HG03575 (cell line): Measurements from ENCODE around the gene KIT.

Source experiments
- ATAC-seq: cut with Tn5 transposase; IDR thresholded peaks from one replicate; pipeline ENCODE4 v1.9.1; 2021; ENCODE audit not compliant: unreplicated experiment, insufficient number of reproducible peaks, low FRiP score; ENCODE audit errors: extremely low read depth

The KIT gene

DNA sequence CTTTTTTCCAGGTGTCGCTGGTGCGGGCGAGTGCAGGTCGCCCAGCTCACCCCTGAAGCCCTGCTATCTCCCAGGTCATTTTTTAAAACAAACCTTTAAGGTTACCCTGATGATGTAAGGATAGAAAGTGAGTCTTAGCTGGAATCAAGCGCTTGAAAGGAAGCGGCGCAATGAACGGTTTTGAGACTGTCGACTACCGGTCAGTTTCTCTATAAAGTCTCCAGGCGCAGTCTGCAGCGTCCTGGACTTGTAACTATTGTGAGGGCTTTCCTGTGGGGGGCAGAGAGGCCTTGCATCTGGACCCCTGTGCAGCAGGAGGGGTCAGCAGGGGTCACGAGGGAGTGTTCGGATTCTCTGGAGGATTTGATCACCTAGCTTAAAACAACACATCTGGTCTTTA is 1.6 kb downstream of the KIT start:
- ATAC-seq: no peak

DNA sequence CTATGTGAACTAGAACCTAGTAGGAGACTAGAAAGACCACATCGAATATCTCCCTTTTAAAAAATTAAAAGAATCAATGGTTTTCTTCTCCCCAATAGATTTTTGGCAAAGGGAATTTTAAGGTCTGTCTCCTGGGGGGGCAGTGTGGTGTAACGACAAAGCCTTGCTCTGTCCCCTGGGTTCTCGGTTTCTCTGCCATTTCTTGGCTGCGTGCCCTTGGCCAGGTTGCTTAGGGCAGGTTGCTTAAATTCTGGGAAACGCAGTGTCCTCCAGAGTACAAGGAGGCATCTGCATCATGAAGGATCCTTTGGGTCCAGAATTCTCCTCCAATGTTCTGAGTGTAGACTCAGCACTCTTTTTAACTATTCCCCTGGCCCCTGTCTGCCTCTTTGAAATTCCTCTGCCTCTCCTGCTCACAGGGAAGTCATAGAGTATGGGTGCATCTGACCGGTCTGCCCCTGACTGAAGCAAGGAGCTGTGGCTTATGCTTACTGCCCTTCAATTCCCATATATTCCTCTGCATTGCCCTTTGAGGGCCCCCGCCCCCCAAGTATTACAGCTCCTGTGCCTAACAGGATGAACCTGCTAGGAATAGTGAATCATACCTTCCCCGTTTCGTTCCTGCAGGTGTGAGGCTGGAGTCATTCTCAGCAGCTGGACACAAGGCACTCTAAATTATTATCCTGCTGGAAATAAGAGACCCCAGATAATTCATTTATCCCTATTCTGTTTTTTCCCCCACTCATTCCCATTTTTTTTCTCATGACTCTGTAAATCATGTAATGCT is 2.2 kb downstream of the KIT start:
- no peak for ATAC-seq

DNA sequence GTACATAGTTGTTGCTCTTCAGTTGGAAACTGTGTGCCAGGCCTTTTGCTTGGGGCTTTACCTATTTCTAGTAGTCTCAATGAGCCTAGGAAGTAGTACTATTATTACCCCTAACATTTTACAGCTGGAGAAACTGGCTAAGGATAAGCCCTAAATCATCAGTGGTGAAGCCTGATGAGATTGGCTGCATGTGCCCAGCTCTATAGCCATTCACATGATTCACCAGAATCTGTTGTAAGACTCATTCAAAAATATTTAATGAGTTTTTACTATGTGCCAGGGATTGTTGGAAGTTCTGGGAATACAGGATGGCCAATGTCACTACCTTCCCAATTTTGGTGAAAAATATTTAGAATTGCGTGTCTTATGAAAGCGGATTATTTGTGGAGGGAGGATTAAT is 2.8 kb downstream of the KIT start:
- ATAC-seq: no peak

DNA sequence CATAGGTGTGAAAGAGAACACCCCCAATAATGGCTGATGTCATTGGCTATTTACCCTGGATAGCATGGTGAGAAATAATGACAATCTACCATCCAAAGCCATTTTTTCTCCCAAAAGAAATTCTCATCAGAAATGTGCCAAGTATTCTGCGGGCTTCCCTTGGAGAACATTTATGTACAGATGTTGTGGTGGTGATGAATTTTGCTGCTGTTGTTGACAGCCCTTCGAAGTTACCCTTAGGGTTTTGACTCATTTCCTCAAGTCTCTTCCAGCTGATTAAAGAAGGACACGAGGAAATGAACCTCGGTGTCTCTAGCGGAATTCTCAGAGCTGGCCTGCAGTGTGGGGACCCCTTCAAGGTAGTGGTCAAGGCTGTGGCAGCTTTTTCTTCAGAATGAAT is 3.4 kb downstream of the KIT start:
- ATAC-seq: no peak

DNA sequence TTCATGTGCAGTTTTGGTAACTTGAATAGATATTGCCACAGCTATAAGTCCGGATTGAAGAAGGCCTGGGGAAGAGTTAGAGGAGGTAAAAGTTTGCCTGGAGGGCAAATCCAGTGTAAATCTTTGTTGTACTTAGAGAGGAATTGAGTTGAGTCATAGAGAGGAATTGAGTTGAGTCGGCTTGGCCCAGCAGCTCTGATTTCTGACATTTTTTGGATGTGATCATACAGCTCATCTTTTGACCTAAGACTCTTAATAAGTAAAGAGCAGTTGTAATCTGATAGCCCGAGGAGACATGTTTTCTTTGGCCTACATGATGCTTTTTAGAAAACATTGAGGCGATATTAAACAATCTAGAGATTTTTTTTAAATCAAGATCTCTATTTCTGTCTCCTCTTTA is 3.9 kb downstream of the KIT start:
- no peak for ATAC-seq

DNA sequence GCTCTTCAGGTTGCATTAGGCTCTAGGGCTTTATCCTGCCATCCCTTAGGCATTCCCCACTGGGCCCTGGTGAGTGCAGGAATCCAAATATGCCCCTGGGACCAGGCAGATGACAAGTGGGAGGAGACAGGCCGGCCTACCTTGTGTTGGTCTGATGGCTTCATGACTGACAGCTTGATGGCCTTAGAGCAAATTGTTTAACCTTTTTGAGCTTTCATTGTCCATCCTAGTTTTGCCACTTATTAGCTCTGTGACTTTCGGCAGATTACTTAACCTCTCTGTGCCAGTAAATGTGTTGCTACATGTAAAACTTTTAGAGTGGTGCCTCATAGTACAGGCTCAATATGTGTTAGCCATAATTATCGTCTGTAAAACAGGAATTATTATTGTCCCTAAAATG is 4.4 kb downstream of the KIT start:
- ATAC-seq: no peak

- ATAC-seq: no peak
These were observed 5.3 kb downstream of the KIT start for GRCh38 chr4:54662901-54663585.

DNA sequence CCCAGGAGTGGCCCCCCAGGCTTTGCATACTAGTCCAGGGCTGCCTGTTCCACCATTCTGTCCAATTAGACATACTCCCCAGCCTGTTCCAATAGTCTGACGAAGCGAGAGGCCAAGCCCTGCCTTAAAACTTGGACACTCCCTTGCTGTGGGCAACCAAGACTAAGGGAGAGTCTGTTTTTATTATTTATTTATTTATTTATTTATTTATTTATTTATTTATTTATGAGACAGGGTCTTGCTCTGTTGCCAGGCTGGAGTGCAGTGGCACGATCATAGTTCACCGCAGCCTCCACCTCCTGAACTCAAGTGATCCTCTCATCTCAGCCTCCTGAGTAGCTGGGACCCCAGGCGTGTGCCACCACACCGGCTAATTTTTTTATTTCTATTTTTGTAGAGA is 6.6 kb downstream of the KIT start:
- ATAC-seq: no peak

DNA sequence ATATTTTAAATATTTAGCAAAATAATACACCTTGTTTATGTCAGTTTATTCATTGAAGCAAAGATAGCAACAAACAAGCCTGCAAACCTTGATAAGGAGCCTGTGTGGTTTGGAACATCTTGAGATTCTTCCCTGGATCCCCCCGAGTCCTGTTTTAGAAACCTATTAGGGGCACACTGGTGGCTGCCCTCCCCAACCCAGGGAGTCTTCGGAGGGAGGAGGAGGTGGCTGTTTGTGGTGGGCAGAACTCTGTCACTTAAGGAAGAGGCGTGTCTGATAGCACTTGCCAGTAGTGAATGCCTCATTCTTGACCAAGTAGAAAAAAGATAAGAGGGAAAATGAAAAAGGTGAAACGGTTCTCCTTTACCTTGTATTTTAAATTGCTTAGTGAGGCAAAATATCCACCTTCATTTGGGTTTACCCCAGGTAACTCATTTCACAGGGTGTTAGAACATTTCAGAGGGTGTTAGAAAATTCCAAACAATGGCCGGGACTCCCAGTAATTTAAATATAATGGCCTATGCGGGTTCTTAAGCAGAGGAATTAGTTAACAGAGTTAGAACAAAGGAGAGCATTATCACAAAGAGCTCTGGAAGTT is 10.4 kb downstream of the KIT start:
- ATAC-seq: no peak

DNA sequence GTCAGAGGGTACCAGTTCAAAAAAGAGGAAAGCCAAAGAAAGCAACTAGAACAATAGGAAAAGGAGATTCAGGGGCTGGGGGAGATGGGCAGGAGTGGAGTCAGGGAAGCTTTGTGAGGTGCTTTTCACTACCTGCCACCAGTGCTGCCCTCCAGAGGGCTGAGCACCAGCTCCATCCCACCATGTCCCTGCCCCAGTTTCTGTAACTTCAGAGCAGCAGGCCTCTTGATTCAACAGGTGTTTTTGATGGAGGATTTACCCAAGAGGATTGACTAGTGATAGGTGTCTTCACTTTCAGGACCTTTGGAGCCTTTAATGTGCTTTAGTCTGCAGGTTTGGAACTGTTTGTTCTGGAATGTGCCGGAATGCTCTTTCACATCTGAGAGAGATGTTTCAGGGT is 12.1 kb downstream of the KIT start:
- no peak for ATAC-seq

DNA sequence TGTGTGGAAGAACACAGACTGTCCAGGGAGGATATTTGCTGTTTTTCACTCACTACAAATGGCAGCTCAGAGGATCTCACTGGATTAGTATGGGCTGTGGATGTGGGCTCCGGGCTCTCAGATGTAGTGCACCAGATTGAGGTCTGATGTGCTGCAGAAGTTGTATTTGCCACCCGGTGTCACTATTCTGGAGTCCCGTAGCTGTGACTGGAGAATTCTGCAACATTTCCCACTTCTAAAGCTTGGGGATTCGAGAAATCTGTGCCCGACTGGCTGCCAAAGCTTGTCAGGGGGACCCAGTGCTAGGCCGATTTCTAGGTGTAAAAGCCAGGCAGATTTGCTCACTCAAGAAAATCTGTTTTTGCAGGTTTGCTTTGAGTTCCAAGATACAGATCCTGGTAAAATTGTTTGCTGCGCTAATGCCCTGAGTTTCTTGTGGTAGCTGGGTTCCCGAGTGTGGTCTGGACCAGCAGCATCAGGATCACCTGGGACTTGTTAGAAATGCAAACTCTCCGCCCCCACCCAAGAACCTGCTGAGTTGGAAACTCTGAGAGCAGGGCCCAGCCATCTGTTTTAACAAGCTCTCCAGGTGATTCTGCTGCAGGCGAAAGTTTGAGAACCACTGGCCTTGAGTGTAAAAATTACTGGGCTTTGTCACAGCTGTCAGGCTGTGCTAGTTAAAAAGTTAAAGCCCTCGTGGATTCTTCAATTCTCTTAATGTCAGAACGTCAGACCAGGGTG is 18.1 kb downstream of the KIT start:
- ATAC-seq: no peak

GRCh38 chr4:54676658-54677057 is 18.9 kb downstream of the KIT start:
- no peak for ATAC-seq

DNA sequence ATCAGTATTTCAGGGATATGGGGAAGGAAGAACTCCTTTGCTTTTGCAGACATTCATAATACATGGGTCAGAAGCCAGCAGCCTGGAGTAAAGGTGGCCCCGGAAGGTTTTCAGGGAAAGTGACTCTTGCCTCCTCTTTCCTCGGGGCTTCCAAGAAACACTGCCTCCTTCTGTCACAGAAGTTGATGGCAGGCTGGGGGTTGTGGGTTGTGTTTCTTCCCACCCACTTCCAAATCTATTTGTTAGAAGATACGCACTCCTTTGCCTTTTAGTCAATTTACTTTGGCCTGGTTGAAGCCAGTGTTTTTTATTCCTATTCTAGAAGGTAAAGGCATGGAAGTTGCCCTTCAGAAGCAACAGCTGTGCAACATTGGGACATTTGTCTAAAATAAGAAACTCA is 19.7 kb downstream of the KIT start:
- no peak for ATAC-seq

DNA sequence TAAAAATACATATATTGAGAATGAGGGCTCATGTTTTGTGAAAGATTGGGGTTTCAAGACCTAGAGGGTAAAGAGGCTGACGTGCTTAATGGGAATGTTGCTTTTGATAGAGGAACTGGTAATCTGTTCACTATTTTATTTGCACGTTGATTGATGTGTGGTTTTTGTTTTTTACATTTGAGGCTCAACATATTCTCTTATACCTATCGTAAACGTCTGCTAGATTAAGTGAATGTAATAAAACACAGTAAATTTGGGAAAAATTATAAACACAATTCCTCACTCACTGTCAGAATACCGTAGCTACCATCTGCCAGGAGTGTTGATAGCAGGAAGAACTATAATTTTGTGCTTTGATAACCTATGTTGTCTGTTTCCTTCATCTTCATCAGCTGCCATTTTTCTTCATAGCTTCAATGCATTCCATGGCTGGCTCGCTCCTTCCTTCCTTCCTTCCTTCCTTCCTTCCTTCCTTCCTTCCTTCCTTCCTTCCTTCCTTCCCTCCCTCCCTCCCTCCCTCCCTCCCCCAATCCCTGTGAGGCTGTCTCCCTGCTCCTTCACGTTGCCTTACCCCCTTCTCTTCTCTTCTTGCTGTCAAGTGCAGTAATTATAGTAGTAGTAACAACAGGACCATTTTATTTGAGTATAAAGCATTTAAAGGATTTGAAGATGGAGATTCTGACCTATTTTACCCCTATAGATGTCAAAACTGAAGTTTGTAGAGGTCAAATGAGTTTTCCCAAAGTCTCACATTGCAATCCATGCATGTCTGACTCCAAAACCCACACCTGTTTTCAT is 20.3 kb downstream of the KIT start:
- no peak for ATAC-seq

GRCh38 chr4:54678826-54679225 is 21.1 kb downstream of the KIT start:
- no peak for ATAC-seq

- ATAC-seq: no peak
These were observed 22.1 kb downstream of the KIT start for GRCh38 chr4:54679813-54680212.

DNA sequence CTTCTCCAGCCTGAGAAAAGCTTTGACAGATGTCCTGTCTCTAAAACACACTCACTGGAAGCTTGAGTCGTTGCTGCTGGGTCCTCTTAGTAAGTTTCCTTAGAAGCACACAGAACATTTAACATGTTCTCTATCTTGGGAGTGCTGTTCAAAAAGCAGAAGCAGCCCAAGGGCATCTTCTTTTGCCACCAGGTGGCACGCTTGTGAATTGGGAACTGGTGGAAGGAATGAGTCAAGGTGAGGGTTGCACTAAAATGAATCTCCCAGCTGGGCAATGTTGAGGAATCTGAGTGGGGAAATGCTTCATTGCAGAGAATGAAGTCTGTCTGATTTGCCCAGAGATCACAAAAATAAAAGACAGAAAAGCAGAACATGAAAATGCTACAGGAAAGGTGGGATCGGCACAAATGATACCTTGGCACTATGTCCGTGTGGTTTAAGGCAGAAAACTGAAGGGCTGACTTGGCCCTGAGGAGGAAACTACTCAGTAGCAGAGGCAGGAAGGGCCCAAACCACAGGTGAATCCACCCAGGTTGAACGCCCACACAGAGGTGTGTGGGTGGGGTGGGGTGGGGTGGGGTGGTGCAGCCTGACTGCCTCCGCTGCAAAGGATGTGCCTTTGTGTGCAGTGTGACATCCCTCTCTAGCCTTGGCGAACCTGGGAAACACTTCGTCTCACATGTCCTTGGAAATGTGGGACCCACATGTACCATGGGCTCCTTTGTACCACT is 26.0 kb downstream of the KIT start:
- ATAC-seq: no peak

- no peak for ATAC-seq
These were observed 28.1 kb downstream of the KIT start for GRCh38 chr4:54685810-54686209.
